AG04449 (cell line): Measurements from ENCODE around the gene FNBP1.

Experiments
- CTCF ChIA-PET: fragments of 350-600 bp; formaldehyde crosslinking; extraction: SDS; loops from one replicate; lab custom pipeline; 2021; ENCODE audit warnings: antibody characterized with exemption; lab: Yijun Ruan, JAX
- POLR2A ChIA-PET: fragments of 400-600, 350-600 bp; formaldehyde crosslinking; extraction: SDS; loops from one replicate; lab custom pipeline; 2020; ENCODE audit warnings: antibody characterized with exemption, inconsistent platforms; lab: Yijun Ruan, JAX
- DNase-seq: peaks from one replicate; pipeline ENCODE4 v3.0.0-alpha.2; 2010; ENCODE audit warnings: low read depth, low spot score
- H3K4me3 ChIP-seq: 2 replicates; pipeline ENCODE4 v1.5.1; 2011; ENCODE audit warnings: low read depth, mild to moderate bottlenecking, control low read depth, low read length
- TF ChIP-seq, protein P1 (sequence below): IDR thresholded peaks from one replicate; pipeline ENCODE4 v1.5.1; 2011; ENCODE audit warnings: mild to moderate bottlenecking, moderate library complexity, low read length, control low read depth, inconsistent platforms; ENCODE audit not compliant: insufficient read depth; ENCODE audit errors: missing control alignments

FNBP1 gene

GRCh38 chr9:129884220-129885017 is 158.6 kb downstream of the FNBP1 start:
- ChIA-PET CTCF (interaction anchor here (0.7 to 4.6 kb wide), 23 partner anchors 8 to 358 kb away, joined by 3 to 44 read pairs (median 4); partner anchors contain the start of genes FNBP1 and GPR107), POLR2A (interaction anchor here (0.6 to 1.6 kb wide), 2 partner anchors 158 to 237 kb away, joined by 3 to 9 read pairs; partner anchors contain the start of gene FNBP1)
- no peak for DNase-seq
- peak overlapping the region; percentile 36 for H3K4me3 ChIP-seq
- TF ChIP-seq, protein P1, sequence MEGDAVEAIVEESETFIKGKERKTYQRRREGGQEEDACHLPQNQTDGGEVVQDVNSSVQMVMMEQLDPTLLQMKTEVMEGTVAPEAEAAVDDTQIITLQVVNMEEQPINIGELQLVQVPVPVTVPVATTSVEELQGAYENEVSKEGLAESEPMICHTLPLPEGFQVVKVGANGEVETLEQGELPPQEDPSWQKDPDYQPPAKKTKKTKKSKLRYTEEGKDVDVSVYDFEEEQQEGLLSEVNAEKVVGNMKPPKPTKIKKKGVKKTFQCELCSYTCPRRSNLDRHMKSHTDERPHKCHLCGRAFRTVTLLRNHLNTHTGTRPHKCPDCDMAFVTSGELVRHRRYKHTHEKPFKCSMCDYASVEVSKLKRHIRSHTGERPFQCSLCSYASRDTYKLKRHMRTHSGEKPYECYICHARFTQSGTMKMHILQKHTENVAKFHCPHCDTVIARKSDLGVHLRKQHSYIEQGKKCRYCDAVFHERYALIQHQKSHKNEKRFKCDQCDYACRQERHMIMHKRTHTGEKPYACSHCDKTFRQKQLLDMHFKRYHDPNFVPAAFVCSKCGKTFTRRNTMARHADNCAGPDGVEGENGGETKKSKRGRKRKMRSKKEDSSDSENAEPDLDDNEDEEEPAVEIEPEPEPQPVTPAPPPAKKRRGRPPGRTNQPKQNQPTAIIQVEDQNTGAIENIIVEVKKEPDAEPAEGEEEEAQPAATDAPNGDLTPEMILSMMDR, result no peak

GRCh38 chr9:129881547-129882324 is 161.3 kb downstream of the FNBP1 start:
- TF ChIP-seq, protein P1, result no peak
- no peak for DNase-seq
- CTCF ChIA-PET, result interaction anchor here (1.1 kb wide), 1 partner anchor 17 kb away, joined by 4 read pairs; no protein-coding TSS in a partner anchor
- no peak overlapping the region for H3K4me3 ChIP-seq
- POLR2A ChIA-PET, result no interaction called here

DNA sequence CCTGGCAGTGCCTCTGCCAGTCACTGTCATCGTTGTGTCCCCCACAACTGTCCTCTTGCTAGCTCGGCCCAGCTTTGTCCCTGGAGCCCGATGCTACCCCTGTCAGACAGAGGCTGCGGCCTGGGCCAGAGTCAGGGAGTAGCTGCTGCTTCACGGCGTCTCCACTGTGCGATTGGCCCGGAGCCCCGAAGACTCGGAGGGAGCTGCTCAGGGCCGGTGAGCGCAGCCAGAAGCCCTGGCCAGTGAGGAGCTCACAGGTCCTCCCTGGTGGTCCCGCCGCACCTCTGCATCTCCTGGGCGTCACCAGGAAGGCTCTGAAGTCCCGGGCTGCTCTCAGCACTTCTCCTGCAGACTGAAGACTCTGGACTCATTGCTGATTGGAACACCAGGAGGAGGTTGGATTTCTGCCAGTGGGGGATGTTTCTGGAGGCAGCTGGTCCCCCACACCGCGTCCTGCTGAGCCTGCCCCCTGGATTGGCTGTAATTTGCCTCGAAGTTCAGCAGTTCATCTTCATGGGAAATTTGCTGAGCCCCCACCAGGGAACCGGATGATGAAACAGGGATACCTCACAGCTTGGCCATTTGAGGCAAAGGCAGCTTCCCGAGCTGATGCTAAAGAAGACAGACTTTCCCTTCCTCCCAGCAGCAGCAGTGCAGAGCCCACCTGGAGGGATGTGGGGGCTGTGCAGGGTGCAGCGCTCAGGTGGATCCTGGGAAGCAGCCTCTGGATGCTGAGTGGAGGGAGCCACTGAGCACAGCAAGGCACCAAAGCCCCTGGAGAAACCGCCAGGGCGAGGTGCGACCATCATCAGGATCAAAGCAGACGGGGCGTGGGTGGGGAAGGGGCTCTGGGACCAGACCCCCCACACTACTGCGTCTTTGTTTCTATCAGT is 162.1 kb downstream of the FNBP1 start:
- TF ChIP-seq, protein P1, result no peak
- H3K4me3 ChIP-seq, result no peak overlapping the region
- ChIA-PET CTCF (interaction anchor here (0.6 to 1.2 kb wide), 2 partner anchors 12 to 174 kb away, joined by 3 read pairs; no protein-coding TSS in a partner anchor), POLR2A (no interaction called here)
- DNase-seq, result no peak

- ChIA-PET POLR2A (no interaction called here), CTCF (interaction anchor here (0.6 to 1.2 kb wide), 2 partner anchors 11 to 175 kb away, joined by 3 read pairs; no protein-coding TSS in a partner anchor)
- TF ChIP-seq, protein P1, result no peak
- DNase-seq, result no peak
- H3K4me3 ChIP-seq, result no peak overlapping the region
Observed at GRCh38 chr9:129879991-129880653, 162.9 kb downstream of the FNBP1 start.

- POLR2A ChIA-PET, result no interaction called here
- H3K4me3 ChIP-seq, result no peak overlapping the region
- no peak for DNase-seq
- CTCF ChIA-PET, result interaction anchor here (1.0 kb wide), 1 partner anchor 8 kb away, joined by 3 read pairs; no protein-coding TSS in a partner anchor
- TF ChIP-seq, protein P1, result no peak
Observed at GRCh38 chr9:129879103-129879699, 163.8 kb downstream of the FNBP1 start.
